ENCODE results near the gene SLC2A13. TPM values are rescaled to one million over a fixed set of nuclear protein-coding genes. Genes with fewer than 3 reads are reported as not detected.

The SLC2A13 gene
- total RNA-seq, 2 donors from 2014 or later: 14.5 to 20.0 TPM

GRCh38 chr12:40028296-40028695 is 77.6 kb downstream of the SLC2A13 start:
- peaks cover 0 to 2% of the 10 kb centered on the region in 2 donors for H3K4me1 ChIP-seq (ENCODE audit: control insufficient read depth in 1 of 2, low read depth in 2 of 2)
- H3K27me3 ChIP-seq (replicated peaks; ENCODE audit: insufficient read depth): no peaks in the 10 kb centered on the region
- ATAC-seq (ENCODE audit: insufficient number of reproducible peaks, low FRiP score, low read depth) (no peak), DNase-seq (ENCODE audit: low spot score) (no peak)
- H3K9me3 ChIP-seq: no peaks in the 10 kb centered on the region
- H3K27ac ChIP-seq: no peak overlapping the region
- no peak for TF ChIP-seq CTCF (IDR thresholded peaks at IDR 0.05)
- no peak overlapping the region for H3K4me3 ChIP-seq
- H3K36me3 ChIP-seq: no peaks in the 10 kb centered on the region

- no peaks in the 10 kb centered on the region for H3K27me3 ChIP-seq (replicated peaks; ENCODE audit: insufficient read depth)
- DNase-seq (ENCODE audit: low spot score) (no peak), ATAC-seq (ENCODE audit: insufficient number of reproducible peaks, low FRiP score, low read depth) (no peak)
- no peak overlapping the region for H3K4me3 ChIP-seq
- no peaks in the 10 kb centered on the region for H3K4me1 ChIP-seq (ENCODE audit: control insufficient read depth in 1 of 2, low read depth in 2 of 2)
- no peaks in the 10 kb centered on the region for H3K36me3 ChIP-seq
- H3K9me3 ChIP-seq: no peaks in the 10 kb centered on the region
- H3K27ac ChIP-seq: no peak overlapping the region
- TF ChIP-seq CTCF (IDR thresholded peaks at IDR 0.05): no peak
Measured at GRCh38 chr12:40022850-40023249, 83.0 kb downstream of the SLC2A13 start.

- no peak overlapping the region for H3K4me3 ChIP-seq
- ATAC-seq (ENCODE audit: insufficient number of reproducible peaks, low FRiP score, low read depth) (no peak), DNase-seq (ENCODE audit: low spot score) (no peak)
- H3K4me1 ChIP-seq (ENCODE audit: control insufficient read depth in 1 of 2, low read depth in 2 of 2): no peaks in the 10 kb centered on the region
- H3K9me3 ChIP-seq: no peaks in the 10 kb centered on the region
- no peak for TF ChIP-seq CTCF (IDR thresholded peaks at IDR 0.05)
- no peaks in the 10 kb centered on the region for H3K36me3 ChIP-seq
- no peaks in the 10 kb centered on the region for H3K27me3 ChIP-seq (replicated peaks; ENCODE audit: insufficient read depth)
- no peak overlapping the region for H3K27ac ChIP-seq
Measured at GRCh38 chr12:40020261-40020691, 85.6 kb downstream of the SLC2A13 start.

GRCh38 chr12:40017488-40017887 is 88.4 kb downstream of the SLC2A13 start:
- H3K27ac ChIP-seq: no peak overlapping the region
- TF ChIP-seq CTCF (IDR thresholded peaks at IDR 0.05): no peak
- no peak for DNase-seq (ENCODE audit: low spot score)
- H3K27me3 ChIP-seq (replicated peaks; ENCODE audit: insufficient read depth): no peaks in the 10 kb centered on the region
- H3K4me1 ChIP-seq (ENCODE audit: control insufficient read depth in 1 of 2, low read depth in 2 of 2): no peaks in the 10 kb centered on the region
- H3K4me3 ChIP-seq: no peak overlapping the region
- H3K36me3 ChIP-seq: no peaks in the 10 kb centered on the region
- H3K9me3 ChIP-seq: no peaks in the 10 kb centered on the region
- ATAC-seq (ENCODE audit: insufficient number of reproducible peaks, low FRiP score, low read depth): no peak

- H3K9me3 ChIP-seq: no peaks in the 10 kb centered on the region
- H3K4me1 ChIP-seq (ENCODE audit: control insufficient read depth in 1 of 2, low read depth in 2 of 2): no peaks in the 10 kb centered on the region
- no peaks in the 10 kb centered on the region for H3K27me3 ChIP-seq (replicated peaks; ENCODE audit: insufficient read depth)
- no peaks in the 10 kb centered on the region for H3K36me3 ChIP-seq
- no peak overlapping the region for H3K4me3 ChIP-seq
- no peak for ATAC-seq (ENCODE audit: insufficient number of reproducible peaks, low FRiP score, low read depth)
- no peak overlapping the region for H3K27ac ChIP-seq
- DNase-seq (ENCODE audit: low spot score): no peak
- no peak for TF ChIP-seq CTCF (IDR thresholded peaks at IDR 0.05)
Measured at GRCh38 chr12:40016980-40017379, 88.9 kb downstream of the SLC2A13 start.

Measured in thoracic aorta (tissue), 2 donors.